HepG2 (cell line): ENCODE results near the gene MICAL3. TPM values are rescaled to one million over a fixed set of nuclear protein-coding genes. Genes with fewer than 3 reads are reported as not detected.

Experiments used
- CCDC6 ChIP-seq: sonication (generic); formaldehyde crosslinking; IDR thresholded peaks from 2 replicates; pipeline ENCODE4 v1.8.1; 2022; ENCODE audit warnings: mild to moderate bottlenecking, missing genetic modification reagents, moderate library complexity
- CEBPG ChIP-seq: IDR thresholded peaks from 2 replicates; pipeline ENCODE4 v1.6.1; 2016
- NFATC3 ChIP-seq: sonication (generic); formaldehyde crosslinking; IDR thresholded peaks from 2 replicates; pipeline ENCODE4 v1.5.1; 2020; ENCODE audit warnings: mild to moderate bottlenecking, missing genetic modification reagents
- SP2 ChIP-seq: sonication (generic); formaldehyde crosslinking; IDR thresholded peaks from 2 replicates; pipeline ENCODE4 v1.5.1; 2020; ENCODE audit warnings: mild to moderate bottlenecking, missing genetic modification reagents
- TAF15 ChIP-seq: fragments of 200-400 bp; formaldehyde crosslinking; IDR thresholded peaks from one replicate; pipeline ENCODE4 v1.6.1; 2018; ENCODE audit warnings: mild to moderate bottlenecking, low read depth, low read length; ENCODE audit not compliant: poor library complexity, severe bottlenecking
- ZNF143 ChIP-seq: sonication (generic); formaldehyde crosslinking; IDR thresholded peaks from 2 replicates; pipeline ENCODE4 v1.4.0; 2020; ENCODE audit warnings: missing genetic modification reagents
- polyA plus RNA-seq, 8 experiments: library from polyadenylated mRNA; depleted of rRNA in 3 of 8; stranded (reverse) in 7 of 8; unstranded in 1 of 8; fragments of >200 nt; fragmentation: Illumina TruSeq in 4 of 8; extraction: Trizol in 4 of 8; gene quantifications; 2 replicates each; pipeline versions ENCODE4 v1.2.1 to v1.2.3, GENCODE V29; 2011 to 2016; ENCODE audit warnings: low read depth in 4 of 8, missing spikeins in 1 of 8, mixed read lengths in 1 of 8; ENCODE audit not compliant: insufficient read depth in 1 of 8
- total RNA-seq, 5 experiments: library from RNA; depleted of rRNA; stranded (reverse); fragments of >200 nt; fragmentation: Illumina TruSeq; extraction: Trizol; gene quantifications; 2 replicates each; pipeline ENCODE4 v1.2.3, GENCODE V29; 2016; ENCODE audit warnings: low read depth in 1 of 5
- TF ChIP-seq, protein P1 (sequence below): sonication (generic); formaldehyde crosslinking; IDR thresholded peaks from one replicate; pipeline ENCODE4 v1.5.1; 2020; ENCODE audit warnings: mild to moderate bottlenecking, missing genetic modification reagents; ENCODE audit errors: not compliant biosample characterization
- TF ChIP-seq, protein P2 (sequence below): sonication (generic); formaldehyde crosslinking; IDR thresholded peaks from 2 replicates; pipeline ENCODE4 v1.4.0; 2020; ENCODE audit warnings: mild to moderate bottlenecking, missing genetic modification reagents
- TF ChIP-seq, protein P3 (sequence below): sonication (generic); formaldehyde crosslinking; conservative IDR thresholded peaks from 2 replicates; pipeline ENCODE4 v1.4.0; 2020; ENCODE audit warnings: mild to moderate bottlenecking, missing genetic modification reagents, moderate library complexity

Gene MICAL3
- total and polyA plus RNA-seq, 2 of the 13 experiments (the other 11 are each of a cell fraction or from before 2014, with no cell fraction given), result 5.3 to 12.5 TPM

DNA sequence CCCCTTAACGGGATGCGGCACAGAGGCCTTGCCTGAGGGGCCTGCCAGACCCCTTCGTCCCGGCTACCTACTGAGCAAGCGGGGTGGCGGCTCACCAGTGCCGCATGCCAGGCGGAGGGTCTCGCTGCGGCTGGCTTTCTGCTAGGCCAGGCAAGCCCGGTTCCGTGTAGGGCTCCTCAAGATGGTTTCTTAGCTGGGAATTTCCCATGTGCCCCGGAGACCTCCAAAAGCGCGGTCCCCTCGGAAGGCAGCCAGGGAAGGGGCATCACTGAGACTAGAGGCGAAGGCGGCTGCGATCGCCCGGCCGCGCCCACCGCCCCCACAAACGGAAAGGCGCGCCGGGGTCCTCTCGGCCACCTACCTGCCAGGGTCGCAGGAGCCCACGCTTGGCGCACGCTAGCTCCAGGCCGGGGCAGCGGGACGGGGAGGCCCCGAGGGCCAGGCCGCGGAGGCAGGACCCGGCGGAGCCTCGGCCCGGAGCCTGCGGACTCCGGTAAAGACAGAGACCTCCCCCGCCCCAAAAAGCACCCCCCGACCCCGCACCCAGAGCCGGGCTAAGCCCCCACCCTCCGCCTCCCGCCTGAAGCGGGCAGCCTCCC, 23.8 kb downstream of the MICAL3 start (continued):
- TF ChIP-seq, protein P1, sequence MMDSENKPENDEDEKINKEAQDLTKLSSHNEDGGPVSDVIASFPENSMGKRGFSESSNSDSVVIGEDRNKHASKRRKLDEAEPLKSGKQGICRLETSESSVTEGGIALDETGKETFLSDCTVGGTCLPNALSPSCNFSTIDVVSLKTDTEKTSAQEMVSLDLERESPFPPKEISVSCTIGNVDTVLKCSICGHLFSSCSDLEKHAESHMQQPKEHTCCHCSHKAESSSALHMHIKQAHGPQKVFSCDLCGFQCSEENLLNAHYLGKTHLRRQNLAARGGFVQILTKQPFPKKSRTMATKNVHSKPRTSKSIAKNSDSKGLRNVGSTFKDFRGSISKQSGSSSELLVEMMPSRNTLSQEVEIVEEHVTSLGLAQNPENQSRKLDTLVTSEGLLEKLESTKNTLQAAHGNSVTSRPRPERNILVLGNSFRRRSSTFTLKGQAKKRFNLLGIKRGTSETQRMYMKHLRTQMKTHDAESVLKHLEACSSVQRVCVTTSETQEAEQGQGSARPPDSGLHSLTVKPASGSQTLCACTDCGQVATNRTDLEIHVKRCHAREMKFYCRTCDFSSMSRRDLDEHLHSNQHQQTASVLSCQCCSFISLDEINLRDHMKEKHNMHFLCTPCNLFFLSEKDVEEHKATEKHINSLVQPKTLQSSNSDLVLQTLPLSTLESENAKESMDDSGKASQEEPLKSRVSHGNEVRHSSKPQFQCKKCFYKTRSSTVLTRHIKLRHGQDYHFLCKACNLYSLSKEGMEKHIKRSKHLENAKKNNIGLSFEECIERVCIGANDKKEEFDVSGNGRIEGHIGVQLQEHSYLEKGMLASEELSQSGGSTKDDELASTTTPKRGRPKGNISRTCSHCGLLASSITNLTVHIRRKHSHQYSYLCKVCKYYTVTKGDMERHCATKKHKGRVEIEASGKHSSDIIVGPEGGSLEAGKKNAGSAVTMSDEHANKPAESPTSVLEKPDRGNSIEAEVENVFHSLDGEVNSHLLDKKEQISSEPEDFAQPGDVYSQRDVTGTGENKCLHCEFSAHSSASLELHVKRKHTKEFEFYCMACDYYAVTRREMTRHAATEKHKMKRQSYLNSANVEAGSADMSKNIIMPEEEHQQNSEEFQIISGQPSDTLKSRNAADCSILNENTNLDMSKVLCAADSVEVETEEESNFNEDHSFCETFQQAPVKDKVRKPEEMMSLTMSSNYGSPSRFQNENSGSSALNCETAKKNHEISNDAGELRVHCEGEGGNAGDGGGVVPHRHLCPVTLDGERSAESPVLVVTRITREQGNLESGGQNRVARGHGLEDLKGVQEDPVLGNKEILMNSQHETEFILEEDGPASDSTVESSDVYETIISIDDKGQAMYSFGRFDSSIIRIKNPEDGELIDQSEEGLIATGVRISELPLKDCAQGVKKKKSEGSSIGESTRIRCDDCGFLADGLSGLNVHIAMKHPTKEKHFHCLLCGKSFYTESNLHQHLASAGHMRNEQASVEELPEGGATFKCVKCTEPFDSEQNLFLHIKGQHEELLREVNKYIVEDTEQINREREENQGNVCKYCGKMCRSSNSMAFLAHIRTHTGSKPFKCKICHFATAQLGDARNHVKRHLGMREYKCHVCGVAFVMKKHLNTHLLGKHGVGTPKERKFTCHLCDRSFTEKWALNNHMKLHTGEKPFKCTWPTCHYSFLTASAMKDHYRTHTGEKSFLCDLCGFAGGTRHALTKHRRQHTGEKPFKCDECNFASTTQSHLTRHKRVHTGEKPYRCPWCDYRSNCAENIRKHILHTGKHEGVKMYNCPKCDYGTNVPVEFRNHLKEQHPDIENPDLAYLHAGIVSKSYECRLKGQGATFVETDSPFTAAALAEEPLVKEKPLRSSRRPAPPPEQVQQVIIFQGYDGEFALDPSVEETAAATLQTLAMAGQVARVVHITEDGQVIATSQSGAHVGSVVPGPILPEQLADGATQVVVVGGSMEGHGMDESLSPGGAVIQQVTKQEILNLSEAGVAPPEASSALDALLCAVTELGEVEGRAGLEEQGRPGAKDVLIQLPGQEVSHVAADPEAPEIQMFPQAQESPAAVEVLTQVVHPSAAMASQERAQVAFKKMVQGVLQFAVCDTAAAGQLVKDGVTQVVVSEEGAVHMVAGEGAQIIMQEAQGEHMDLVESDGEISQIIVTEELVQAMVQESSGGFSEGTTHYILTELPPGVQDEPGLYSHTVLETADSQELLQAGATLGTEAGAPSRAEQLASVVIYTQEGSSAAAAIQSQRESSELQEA (CRISPR knock-in tag), result no peak
- peak; percentile 18; the same call in 1 of the 2 replicates for TF ChIP-seq SP2 (CRISPR knock-in tag)
- TF ChIP-seq, protein P2, sequence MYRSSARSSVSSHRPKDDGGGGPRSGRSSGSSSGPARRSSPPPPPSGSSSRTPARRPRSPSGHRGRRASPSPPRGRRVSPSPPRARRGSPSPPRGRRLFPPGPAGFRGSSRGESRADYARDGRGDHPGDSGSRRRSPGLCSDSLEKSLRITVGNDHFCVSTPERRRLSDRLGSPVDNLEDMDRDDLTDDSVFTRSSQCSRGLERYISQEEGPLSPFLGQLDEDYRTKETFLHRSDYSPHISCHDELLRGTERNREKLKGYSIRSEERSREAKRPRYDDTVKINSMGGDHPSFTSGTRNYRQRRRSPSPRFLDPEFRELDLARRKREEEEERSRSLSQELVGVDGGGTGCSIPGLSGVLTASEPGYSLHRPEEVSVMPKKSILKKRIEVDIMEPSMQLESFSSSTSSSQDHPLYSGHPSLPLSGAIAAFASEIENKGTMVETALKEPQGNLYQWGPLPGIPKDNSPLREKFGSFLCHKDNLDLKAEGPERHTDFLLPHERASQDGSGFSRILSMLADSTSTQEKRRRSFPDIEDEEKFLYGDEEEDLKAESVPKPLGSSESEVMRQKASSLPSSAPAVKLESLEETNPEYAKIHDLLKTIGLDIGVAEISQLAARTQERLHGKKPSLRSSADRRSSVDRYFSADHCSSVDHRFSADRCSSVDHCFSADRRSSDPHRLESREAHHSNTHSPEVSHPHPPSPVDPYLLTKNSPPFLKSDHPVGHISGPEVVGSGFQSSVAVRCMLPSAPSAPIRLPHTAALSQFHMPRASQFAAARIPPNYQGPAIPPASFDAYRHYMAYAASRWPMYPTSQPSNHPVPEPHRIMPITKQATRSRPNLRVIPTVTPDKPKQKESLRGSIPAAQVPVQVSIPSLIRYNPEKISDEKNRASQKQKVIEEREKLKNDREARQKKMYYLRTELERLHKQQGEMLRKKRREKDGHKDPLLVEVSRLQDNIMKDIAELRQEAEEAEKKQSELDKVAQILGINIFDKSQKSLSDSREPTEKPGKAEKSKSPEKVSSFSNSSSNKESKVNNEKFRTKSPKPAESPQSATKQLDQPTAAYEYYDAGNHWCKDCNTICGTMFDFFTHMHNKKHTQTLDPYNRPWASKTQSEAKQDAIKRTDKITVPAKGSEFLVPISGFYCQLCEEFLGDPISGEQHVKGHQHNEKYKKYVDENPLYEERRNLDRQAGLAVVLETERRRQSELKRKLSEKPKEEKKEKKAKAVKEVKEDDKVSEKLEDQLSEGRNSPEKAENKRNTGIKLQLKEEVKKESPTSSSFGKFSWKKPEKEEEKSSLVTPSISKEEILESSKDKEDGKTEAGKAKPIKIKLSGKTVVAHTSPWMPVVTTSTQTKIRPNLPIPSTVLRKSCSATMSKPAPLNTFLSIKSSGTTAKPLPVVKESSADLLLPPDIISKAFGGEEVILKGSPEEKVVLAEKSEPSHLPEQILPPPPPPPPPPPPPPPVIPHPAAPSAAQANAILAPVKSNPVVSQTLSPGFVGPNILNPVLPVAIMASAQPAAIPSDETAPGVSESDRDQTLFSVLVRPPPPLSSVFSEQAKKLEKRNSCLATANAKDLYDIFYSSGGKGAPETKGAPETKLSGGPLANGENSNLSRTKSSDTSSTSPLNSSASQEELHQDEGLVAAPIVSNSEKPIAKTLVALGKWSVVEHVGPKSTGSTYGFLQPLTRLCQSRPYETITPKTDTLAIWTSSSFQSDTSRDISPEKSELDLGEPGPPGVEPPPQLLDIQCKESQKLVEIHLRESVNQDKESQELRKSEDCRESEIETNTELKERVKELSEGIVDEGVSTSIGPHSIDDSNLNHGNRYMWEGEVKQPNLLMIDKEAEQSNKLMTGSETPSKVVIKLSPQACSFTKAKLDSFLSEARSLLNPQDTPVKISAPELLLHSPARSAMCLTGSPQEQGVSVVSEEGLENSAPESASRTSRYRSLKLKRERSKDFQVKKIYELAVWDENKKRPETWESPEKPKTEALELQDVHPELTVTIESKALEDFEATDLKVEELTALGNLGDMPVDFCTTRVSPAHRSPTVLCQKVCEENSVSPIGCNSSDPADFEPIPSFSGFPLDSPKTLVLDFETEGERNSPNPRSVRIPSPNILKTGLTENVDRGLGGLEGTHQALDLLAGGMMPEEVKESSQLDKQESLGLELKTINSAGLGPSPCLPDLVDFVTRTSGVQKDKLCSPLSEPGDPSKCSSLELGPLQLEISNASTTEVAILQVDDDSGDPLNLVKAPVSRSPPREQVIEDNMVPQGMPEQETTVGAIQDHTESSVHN (CRISPR knock-in tag), result no peak
- no peak for TF ChIP-seq CCDC6
- TF ChIP-seq, protein P3, sequence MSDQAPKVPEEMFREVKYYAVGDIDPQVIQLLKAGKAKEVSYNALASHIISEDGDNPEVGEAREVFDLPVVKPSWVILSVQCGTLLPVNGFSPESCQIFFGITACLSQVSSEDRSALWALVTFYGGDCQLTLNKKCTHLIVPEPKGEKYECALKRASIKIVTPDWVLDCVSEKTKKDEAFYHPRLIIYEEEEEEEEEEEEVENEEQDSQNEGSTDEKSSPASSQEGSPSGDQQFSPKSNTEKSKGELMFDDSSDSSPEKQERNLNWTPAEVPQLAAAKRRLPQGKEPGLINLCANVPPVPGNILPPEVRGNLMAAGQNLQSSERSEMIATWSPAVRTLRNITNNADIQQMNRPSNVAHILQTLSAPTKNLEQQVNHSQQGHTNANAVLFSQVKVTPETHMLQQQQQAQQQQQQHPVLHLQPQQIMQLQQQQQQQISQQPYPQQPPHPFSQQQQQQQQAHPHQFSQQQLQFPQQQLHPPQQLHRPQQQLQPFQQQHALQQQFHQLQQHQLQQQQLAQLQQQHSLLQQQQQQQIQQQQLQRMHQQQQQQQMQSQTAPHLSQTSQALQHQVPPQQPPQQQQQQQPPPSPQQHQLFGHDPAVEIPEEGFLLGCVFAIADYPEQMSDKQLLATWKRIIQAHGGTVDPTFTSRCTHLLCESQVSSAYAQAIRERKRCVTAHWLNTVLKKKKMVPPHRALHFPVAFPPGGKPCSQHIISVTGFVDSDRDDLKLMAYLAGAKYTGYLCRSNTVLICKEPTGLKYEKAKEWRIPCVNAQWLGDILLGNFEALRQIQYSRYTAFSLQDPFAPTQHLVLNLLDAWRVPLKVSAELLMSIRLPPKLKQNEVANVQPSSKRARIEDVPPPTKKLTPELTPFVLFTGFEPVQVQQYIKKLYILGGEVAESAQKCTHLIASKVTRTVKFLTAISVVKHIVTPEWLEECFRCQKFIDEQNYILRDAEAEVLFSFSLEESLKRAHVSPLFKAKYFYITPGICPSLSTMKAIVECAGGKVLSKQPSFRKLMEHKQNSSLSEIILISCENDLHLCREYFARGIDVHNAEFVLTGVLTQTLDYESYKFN (CRISPR knock-in tag), result no peak
- TF ChIP-seq NFATC3, result no peak
- no peak for TF ChIP-seq TAF15
- no peak for TF ChIP-seq CEBPG (CRISPR knock-in tag)
- peak; percentile 70 for TF ChIP-seq ZNF143
